GM23338 (cell line): ENCODE measurements around the gene FAAH. TPM values are rescaled to one million over a fixed set of nuclear protein-coding genes. Genes with fewer than 3 reads are reported as not detected.

Source experiments
- ATAC-seq: fragments of 200-7000 bp; cut with Tn5 transposase; 3 replicates; pipeline ENCODE4 v1.9.1; 2020
- DNase-seq: peaks from one replicate; pipeline ENCODE4 v3.0.0-alpha.2; 2015; ENCODE audit warnings: low spot score
- H2AFZ ChIP-seq: fragments of 200-600 bp; sonication (generic); 2 replicates; pipeline ENCODE4 v1.8.0; 2016; ENCODE audit warnings: antibody characterized with exemption, mild to moderate bottlenecking, moderate library complexity
- H3F3A ChIP-seq: fragments of 200-600 bp; sonication (generic); replicated peaks from 2 replicates; pipeline ENCODE4 v1.8.0; 2017; ENCODE audit warnings: antibody characterized with exemption, mixed run types, low read depth
- H3K27ac ChIP-seq: fragments of 200-600 bp; sonication (generic); 2 replicates; pipeline ENCODE4 v1.6.1; 2016; ENCODE audit warnings: low read depth
- H3K27me3 ChIP-seq: fragments of 200-600 bp; sonication (generic); 2 replicates; pipeline ENCODE4 v1.8.0; 2016; ENCODE audit warnings: mild to moderate bottlenecking, mixed run types, moderate library complexity; ENCODE audit not compliant: insufficient read depth
- H3K36me3 ChIP-seq: fragments of 200-600 bp; sonication (generic); 2 replicates; pipeline ENCODE4 v1.8.0; 2016; ENCODE audit warnings: mild to moderate bottlenecking; ENCODE audit not compliant: insufficient read depth
- H3K4me1 ChIP-seq: fragments of 200-600 bp; sonication (generic); 2 replicates; pipeline ENCODE4 v1.8.0; 2016; ENCODE audit warnings: mild to moderate bottlenecking, moderate library complexity; ENCODE audit not compliant: insufficient read depth
- H3K4me2 ChIP-seq: fragments of 200-600 bp; sonication (generic); 2 replicates; pipeline ENCODE4 v1.7.1; 2017; ENCODE audit warnings: mixed run types
- H3K4me3 ChIP-seq: fragments of 200-600 bp; sonication (generic); 2 replicates; pipeline ENCODE4 v1.6.1; 2016; ENCODE audit warnings: mixed run types
- H3K79me2 ChIP-seq: fragments of 200-600 bp; sonication (generic); replicated peaks from 2 replicates; pipeline ENCODE4 v1.8.0; 2017; ENCODE audit warnings: mild to moderate bottlenecking; ENCODE audit not compliant: insufficient read depth
- H3K9me2 ChIP-seq: fragments of 200-600 bp; sonication (generic); 2 replicates; pipeline ENCODE4 v1.8.0; 2017; ENCODE audit not compliant: insufficient read depth
- H4K20me1 ChIP-seq: fragments of 200-600 bp; sonication (generic); replicated peaks from 2 replicates; pipeline ENCODE4 v1.8.0; 2017; ENCODE audit warnings: mild to moderate bottlenecking; ENCODE audit not compliant: insufficient read depth
- H3K27ac Mint-ChIP-seq: 2 replicates; pipeline ENCODE4 v1.8.0; 2020; ENCODE audit warnings: inconsistent platforms, mild to moderate bottlenecking, moderate library complexity, mixed read lengths
- H3K27me3 Mint-ChIP-seq: 3 replicates; pipeline ENCODE4 v1.8.0; 2022; ENCODE audit warnings: low read depth, mild to moderate bottlenecking, moderate library complexity, mixed read lengths, inconsistent platforms; ENCODE audit not compliant: insufficient read depth, poor library complexity
- H3K36me3 Mint-ChIP-seq: 3 replicates; pipeline ENCODE4 v1.8.0; 2021; ENCODE audit warnings: low read depth, mild to moderate bottlenecking, inconsistent platforms, moderate library complexity, mixed read lengths
- H3K4me1 Mint-ChIP-seq: 3 replicates; pipeline ENCODE4 v1.8.0; 2020; ENCODE audit warnings: mild to moderate bottlenecking, inconsistent platforms, mixed read lengths
- H3K4me3 Mint-ChIP-seq: 3 replicates; pipeline ENCODE4 v1.8.0; 2021; ENCODE audit warnings: moderate library complexity, mild to moderate bottlenecking, inconsistent platforms, mixed read lengths
- H3K9me3 Mint-ChIP-seq: 3 replicates; pipeline ENCODE4 v1.8.0; 2020; ENCODE audit warnings: moderate library complexity, mild to moderate bottlenecking, inconsistent platforms, mixed read lengths
- CREB1 ChIP-seq: fragments of 250-450 bp; sonication (Bioruptor Pico); IDR thresholded peaks from 2 replicates; pipeline ENCODE4 v1.5.0; 2020; ENCODE audit warnings: low read depth, mild to moderate bottlenecking, moderate library complexity
- EZH2 ChIP-seq: fragments of 200-600 bp; sonication (generic); IDR thresholded peaks from one replicate; pipeline ENCODE4 v1.8.0; 2017; ENCODE audit warnings: antibody characterized with exemption, mild to moderate bottlenecking, low read depth; ENCODE audit not compliant: unreplicated experiment
- NANOG ChIP-seq: IDR thresholded peaks from 2 replicates; pipeline ENCODE4 v1.6.1; 2016; ENCODE audit warnings: antibody characterized with exemption, borderline replicate concordance
- ZNF114 ChIP-seq: fragments of 250-450 bp; sonication (Bioruptor Pico); IDR thresholded peaks from 2 replicates; pipeline ENCODE4 v1.5.0; 2020; ENCODE audit warnings: mild to moderate bottlenecking, moderate library complexity
- ZNF462 ChIP-seq: fragments of 250-450 bp; sonication (Bioruptor Pico); IDR thresholded peaks from 2 replicates; pipeline ENCODE4 v1.5.0; 2020; ENCODE audit warnings: mild to moderate bottlenecking, moderate library complexity
- polyA plus RNA-seq: library from polyadenylated mRNA; unstranded; fragments of >200 nt; fragmentation: Nextera tagmentation; extraction: Ambion mirVana; gene quantifications from 2 replicates; pipeline ENCODE4 v1.2.1, GENCODE V29; 2016
- total RNA-seq: library from RNA; depleted of rRNA; stranded (reverse); fragments of >200 nt; shearing (Covaris generic); gene quantifications from 2 replicates; pipeline ENCODE4 v1.2.3, GENCODE V29; 2014
- TF ChIP-seq, protein P1 (sequence below): IDR thresholded peaks from 2 replicates; pipeline ENCODE4 v1.6.1; 2016; ENCODE audit warnings: antibody characterized with exemption

Gene FAAH
- total and polyA plus RNA-seq, 2 experiments from 2014 or later: 10.7 to 24.0 TPM

DNA sequence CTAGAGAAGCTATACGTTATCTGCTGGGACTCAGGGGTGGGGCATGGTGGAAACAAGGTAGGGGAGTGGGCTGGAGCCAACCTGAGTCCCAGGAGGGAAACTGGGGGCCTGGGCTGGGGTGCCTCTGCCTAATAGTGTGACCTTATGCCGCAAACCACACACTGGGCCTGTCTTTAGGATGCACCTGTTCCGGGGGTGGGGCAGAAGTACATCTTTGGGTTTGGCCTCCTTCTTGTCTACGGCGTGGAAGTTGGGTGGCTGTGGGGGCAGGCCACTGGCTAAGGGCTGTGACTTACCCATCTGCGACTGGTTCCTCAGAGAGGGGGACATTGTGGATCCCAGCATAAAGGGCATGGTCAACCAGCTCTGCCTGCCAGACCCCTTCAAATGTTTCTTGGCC, 44.2 kb downstream of the FAAH start:
- peaks cover under 1% of the 10 kb centered on the region; the same call in 1 of the 2 replicates for H3K27me3 ChIP-seq
- H3K36me3 Mint-ChIP-seq: no peaks in the 10 kb centered on the region
- ATAC-seq (no peak), DNase-seq (no peak)
- H3K4me1 Mint-ChIP-seq: peaks cover under 1% of the 10 kb centered on the region
- no peaks in the 10 kb centered on the region for H4K20me1 ChIP-seq
- no peaks in the 10 kb centered on the region for H3K36me3 ChIP-seq
- TF ChIP-seq CREB1 (CRISPR knock-in tag) (no peak), ZNF114 (no peak), ZNF462 (CRISPR knock-in tag) (no peak), EZH2 (no peak), NANOG (no peak)
- TF ChIP-seq, protein P1, sequence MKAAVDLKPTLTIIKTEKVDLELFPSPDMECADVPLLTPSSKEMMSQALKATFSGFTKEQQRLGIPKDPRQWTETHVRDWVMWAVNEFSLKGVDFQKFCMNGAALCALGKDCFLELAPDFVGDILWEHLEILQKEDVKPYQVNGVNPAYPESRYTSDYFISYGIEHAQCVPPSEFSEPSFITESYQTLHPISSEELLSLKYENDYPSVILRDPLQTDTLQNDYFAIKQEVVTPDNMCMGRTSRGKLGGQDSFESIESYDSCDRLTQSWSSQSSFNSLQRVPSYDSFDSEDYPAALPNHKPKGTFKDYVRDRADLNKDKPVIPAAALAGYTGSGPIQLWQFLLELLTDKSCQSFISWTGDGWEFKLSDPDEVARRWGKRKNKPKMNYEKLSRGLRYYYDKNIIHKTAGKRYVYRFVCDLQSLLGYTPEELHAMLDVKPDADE: no peak
- H3K79me2 ChIP-seq: no peaks in the 10 kb centered on the region
- no peak overlapping the region for H3K4me2 ChIP-seq
- H3F3A ChIP-seq: 0 out of 2 replicates have a peak, but pooled peaks cover 4% of the 10 kb centered on the region
- no peak overlapping the region for H2AFZ ChIP-seq
- H3K27me3 Mint-ChIP-seq: peaks cover 11% of the 10 kb centered on the region
- H3K9me3 Mint-ChIP-seq: no peaks in the 10 kb centered on the region
- H3K4me3 Mint-ChIP-seq: no peak overlapping the region
- no peak overlapping the region for H3K27ac Mint-ChIP-seq
- no peaks in the 10 kb centered on the region for H3K9me2 ChIP-seq
- H3K4me1 ChIP-seq: peaks cover under 1% of the 10 kb centered on the region; the same call in 1 of the 2 replicates
- H3K27ac ChIP-seq: no peak overlapping the region
- H3K4me3 ChIP-seq: no peak overlapping the region
